Heart left ventricle (tissue), 16 donors: ENCODE data around the gene ARFRP1. TPM values are rescaled to one million over a fixed set of nuclear protein-coding genes. Genes with fewer than 3 reads are reported as not detected.
"Not testable (repeated sequence)": the region's sequence is repeated elsewhere in the genome, so short reads cannot be mapped to it uniquely, and the experiment has no call there.

Experiments
- ATAC-seq, 4 donors: fragments of 200-7000 bp; cut with Tn5 transposase; one replicate each; pipeline ENCODE4 v1.9.1; 2020 to 2022; ENCODE audit warnings: moderate library complexity in 4 of 4, mild to moderate bottlenecking in 3 of 4, moderate number of reproducible peaks in 1 of 4
- DNase-seq, 5 donors: peaks; one replicate each; pipeline ENCODE4 v3.0.0-alpha.2; 2020
- H3K27ac ChIP-seq, 12 donors: fragments of 200-600 bp; sonication (generic) in 4 of 12; one replicate each; pipeline versions ENCODE4 v1.5.0 to v1.8.0; 2016 to 2022; ENCODE audit warnings: mild to moderate bottlenecking in 2 of 12
- H3K27me3 ChIP-seq, 9 donors: fragments of 200-600 bp; sonication (generic) in 2 of 9; one replicate each; pipeline versions ENCODE4 v1.5.1 to v1.8.0; 2016 to 2022; ENCODE audit warnings: mild to moderate bottlenecking in 3 of 9
- H3K36me3 ChIP-seq, 9 donors: fragments of 200-600 bp; sonication (generic) in 2 of 9; one replicate each; pipeline versions ENCODE4 v1.5.0 to v1.8.0; 2018 to 2022; ENCODE audit warnings: mild to moderate bottlenecking in 2 of 9
- H3K4me1 ChIP-seq, 12 donors: fragments of 200-600 bp; sonication (generic) in 4 of 12; one replicate each; pipeline versions ENCODE4 v1.5.0 to v1.8.0; 2016 to 2022; ENCODE audit warnings: mild to moderate bottlenecking in 3 of 12
- H3K4me3 ChIP-seq, 12 donors: fragments of 200-600 bp; sonication (generic) in 4 of 12; one replicate each; pipeline versions ENCODE4 v1.5.0 to v1.8.0; 2017 to 2022; ENCODE audit warnings: mild to moderate bottlenecking in 9 of 12, moderate library complexity in 4 of 12
- H3K9me3 ChIP-seq, 12 donors: fragments of 200-600 bp; sonication (generic) in 4 of 12; one replicate each; pipeline versions ENCODE4 v1.5.0 to v1.8.0; 2016 to 2022; ENCODE audit warnings: mild to moderate bottlenecking in 1 of 12
- POLR2A ChIP-seq, 2 donors: fragments of 450-650 bp; IDR thresholded peaks; one replicate each; pipeline ENCODE4 v1.6.1; 2017; ENCODE audit warnings: antibody characterized with exemption in 2 of 2, mild to moderate bottlenecking in 2 of 2, moderate library complexity in 2 of 2
- WGBS, 4 donors: extraction: QIAGEN DNeasy Blood & Tissue Kit in 2 of 4; methylation state at CpG; one replicate each; pipeline versions ENCODE4 v1.1.5 to v1.1.7; 2013 to 2018; 5-methylcytosine and 5-hydroxymethylcytosine counted together
- intact Hi-C, 10 donors: fragments of 100-400 bp; cut with DNase I; formaldehyde crosslinking; loops; one replicate each; pipeline versions ENCODE4 v1.11.1 to v1.14.2; 2022
- polyA plus RNA-seq, 2 donors: library from polyadenylated mRNA; stranded (reverse); fragments of 200-250 nt; gene quantifications; one replicate each; pipeline ENCODE4 v1.2.3, GENCODE V29; 2013
- total RNA-seq, 9 donors: library from RNA; depleted of rRNA in 2 of 9; stranded (reverse); fragments of >200 nt in 2 of 9; fragmentation: NEBNext Ultra II Directional in 3 of 9; extraction: Animal tissue kit (Norgen Biotek cat#: 25700) in 3 of 9; gene quantifications; one replicate each; pipeline versions ENCODE4 v1.1.0 to v1.2.4, GENCODE V29; 2016 to 2023
- TF ChIP-seq, protein P1 (sequence below), 12 donors: fragments of 200-600 bp; sonication (generic) in 4 of 12; IDR thresholded peaks; one replicate each; pipeline versions ENCODE4 v1.5.0 to v1.8.0; 2018 to 2022; ENCODE audit warnings: antibody characterized with exemption in 12 of 12, mild to moderate bottlenecking in 5 of 12
- donor health status: ischemic (EF 13 %, LVEDD 7.1; RV severe dilation, severe dysfunction).
- donor health status: healthy with polysubstance abuse.
- donor health status: DM: no; HTN: yes; CAD: no.
- donor health status: DM: no; HTN: no; CAD: no.
- donor health status: ischemic (EF 25% LVEDD 6.9; RV normal size, moderate dysfunction).
- donor health status: ischemic (EF 25% LVEDD 5.7; RV mildly dilated, moderate dysfunction).
- donor health status: healthy.
- donor health status: DM: yes; HTN: yes; CAD: no.
- donor health status: ischemic (EF 35%, LVEDD 5.7; RV mildly dilated, moderate dysfunction).
- donor health status: nonischemic (EF 11% LVEDD 7.7; RV severe dilation, severe dysfunction).
- donor health status: DM: yes; HTN: yes; CAD: no.
- donor health status: PGD.
- donor health status: ischemic (EF 29% LVEDD 5.4; RV normal size, mild dysfunction).
- donor health status: nonischemic (EF 23%, LVEDD 6.1; RV moderate dilation, normal function).

Gene ARFRP1
- total and polyA plus RNA-seq, 11 donors = 27.3 to 47.8 (median 35.9) TPM

DNA sequence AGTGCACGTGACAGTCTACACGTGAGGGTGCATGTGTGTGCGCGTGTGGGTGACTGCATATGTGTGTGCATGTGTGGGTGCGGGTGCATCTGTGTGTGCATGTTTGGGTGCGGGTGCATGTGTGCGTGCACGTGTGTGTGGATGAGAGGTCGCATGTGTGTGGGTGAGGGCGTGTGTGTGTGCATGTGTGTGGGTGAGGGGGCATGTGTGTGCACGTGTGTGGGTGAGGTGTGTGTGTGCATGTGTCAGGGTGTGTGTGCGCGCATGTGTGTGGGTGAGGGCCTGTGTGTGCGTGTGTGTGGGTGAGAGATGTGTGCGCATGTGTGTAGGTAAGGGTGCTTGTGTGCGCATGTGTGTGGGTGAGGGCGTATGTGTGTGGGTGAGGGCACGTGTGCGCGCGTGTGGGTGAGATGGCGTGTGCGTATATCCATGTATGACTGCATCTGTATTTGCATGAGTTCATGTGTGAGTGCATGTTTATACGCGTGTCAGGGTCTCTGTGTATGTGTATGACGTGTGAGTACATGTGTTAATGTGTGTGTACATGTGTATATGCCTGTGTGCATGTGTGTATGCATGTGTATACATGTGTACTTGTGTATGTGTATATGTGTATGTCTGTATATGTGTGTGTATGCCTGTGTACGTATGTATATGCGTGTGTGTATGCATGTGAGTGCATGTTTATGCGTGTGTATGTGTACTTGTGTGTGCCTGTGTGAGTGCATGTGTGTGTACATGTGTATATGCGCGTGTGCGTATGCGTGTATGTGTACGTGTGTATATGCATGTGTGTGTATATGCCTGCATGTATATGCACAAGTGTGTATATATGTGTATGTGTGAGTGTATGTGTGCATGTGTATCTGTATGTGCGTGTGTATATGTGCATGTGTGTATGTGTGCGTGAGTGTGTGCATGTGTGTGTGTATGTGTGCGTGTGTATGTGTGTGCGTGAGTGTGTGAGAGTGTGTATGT, 24.6 kb upstream of the ARFRP1 start:
- Histone ChIP-seq H3K27me3 (no peaks in the 10 kb centered on the region), H3K9me3 (no peaks in the 10 kb centered on the region), H3K27ac (no peak overlapping the region), H3K4me3 (no peak overlapping the region), H3K4me1 (peaks cover 0 to 27% (median 1%) of the 10 kb centered on the region in 12 donors), H3K36me3 (peaks cover 0 to 34% (median 30%) of the 10 kb centered on the region in 9 donors)
- ATAC-seq (no peak), DNase-seq (no peak)
- WGBS, 4 donors = 86 to 91% (median 88%) methylated on average over 38 of the region's 38 CpGs
- no peak for TF ChIP-seq POLR2A (IDR thresholded peaks at IDR 0.05)
- TF ChIP-seq, protein P1, sequence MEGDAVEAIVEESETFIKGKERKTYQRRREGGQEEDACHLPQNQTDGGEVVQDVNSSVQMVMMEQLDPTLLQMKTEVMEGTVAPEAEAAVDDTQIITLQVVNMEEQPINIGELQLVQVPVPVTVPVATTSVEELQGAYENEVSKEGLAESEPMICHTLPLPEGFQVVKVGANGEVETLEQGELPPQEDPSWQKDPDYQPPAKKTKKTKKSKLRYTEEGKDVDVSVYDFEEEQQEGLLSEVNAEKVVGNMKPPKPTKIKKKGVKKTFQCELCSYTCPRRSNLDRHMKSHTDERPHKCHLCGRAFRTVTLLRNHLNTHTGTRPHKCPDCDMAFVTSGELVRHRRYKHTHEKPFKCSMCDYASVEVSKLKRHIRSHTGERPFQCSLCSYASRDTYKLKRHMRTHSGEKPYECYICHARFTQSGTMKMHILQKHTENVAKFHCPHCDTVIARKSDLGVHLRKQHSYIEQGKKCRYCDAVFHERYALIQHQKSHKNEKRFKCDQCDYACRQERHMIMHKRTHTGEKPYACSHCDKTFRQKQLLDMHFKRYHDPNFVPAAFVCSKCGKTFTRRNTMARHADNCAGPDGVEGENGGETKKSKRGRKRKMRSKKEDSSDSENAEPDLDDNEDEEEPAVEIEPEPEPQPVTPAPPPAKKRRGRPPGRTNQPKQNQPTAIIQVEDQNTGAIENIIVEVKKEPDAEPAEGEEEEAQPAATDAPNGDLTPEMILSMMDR (IDR thresholded peaks at IDR 0.05) = no peak
- intact Hi-C loops = loop anchor here in 1 of 10 donors (10.0 kb wide), 1 partner anchor 58 kb away; no protein-coding TSS in a partner anchor

DNA sequence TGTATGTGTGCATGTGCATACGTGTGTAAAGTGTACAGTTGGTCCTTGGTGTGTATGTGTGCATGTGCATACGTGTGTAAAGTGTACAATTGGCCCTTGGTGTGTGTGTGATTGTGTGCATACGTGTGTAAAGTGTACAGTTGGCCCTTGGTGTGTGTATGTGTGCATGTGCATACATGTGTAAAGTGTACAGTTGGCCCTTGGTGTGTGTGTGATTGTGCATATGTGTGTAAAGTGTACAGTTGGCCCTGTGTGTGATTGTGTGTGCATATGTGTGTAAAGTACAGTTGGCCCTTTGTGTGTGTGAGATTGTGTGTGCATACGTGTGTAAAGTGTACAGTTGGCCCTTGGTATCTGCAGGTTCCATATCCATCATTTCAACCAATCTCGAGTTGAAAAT, 23.6 kb upstream of the ARFRP1 start:
- WGBS, 4 donors = 76 to 91% (median 87%) methylated on average over 5 of the region's 5 CpGs
- Histone ChIP-seq H3K4me1 (peaks cover 0 to 24% (median 0%) of the 10 kb centered on the region in 12 donors), H3K27ac (no peak overlapping the region), H3K27me3 (no peaks in the 10 kb centered on the region), H3K9me3 (no peaks in the 10 kb centered on the region), H3K4me3 (no peak overlapping the region), H3K36me3 (peaks cover 0 to 35% (median 31%) of the 10 kb centered on the region in 9 donors)
- TF ChIP-seq, protein P1 (IDR thresholded peaks at IDR 0.05) = no peak
- TF ChIP-seq POLR2A (IDR thresholded peaks at IDR 0.05) = no peak
- no peak for DNase-seq
- ATAC-seq = no peak
- intact Hi-C loops = loop anchor here in 1 of 10 donors (10.0 kb wide), 1 partner anchor 57 kb away; no protein-coding TSS in a partner anchor

DNA sequence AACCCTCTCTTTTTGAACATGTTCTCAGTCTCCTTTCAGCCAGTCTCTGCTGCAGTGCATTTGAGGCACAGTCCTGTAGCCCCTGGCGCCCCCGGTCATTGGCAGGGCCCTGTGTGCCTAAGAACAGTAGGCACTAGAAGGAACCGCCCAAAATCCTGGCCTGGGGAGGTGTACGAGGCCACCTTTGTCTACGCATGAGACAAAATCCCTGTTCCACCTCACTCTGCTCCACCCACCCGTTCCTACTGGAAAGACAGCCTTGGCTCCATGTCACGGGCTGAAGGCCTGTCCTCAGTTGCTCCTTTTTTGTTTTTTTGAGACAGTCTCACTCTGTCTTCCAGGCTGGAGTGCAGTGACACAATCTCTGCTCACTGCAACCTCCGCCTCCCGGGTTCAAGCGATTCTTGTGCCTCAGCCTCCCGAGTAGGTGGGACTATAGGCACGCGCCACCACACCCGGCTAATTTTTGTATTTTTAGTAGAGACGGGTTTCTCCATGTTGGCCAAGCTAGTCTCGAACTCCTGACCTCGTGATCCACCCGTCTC, 22.5 kb upstream of the ARFRP1 start:
- peaks cover 0 to 32% (median 22%) of the 10 kb centered on the region in 9 donors for H3K36me3 ChIP-seq
- WGBS, 4 donors = 93 to 96% (median 95%) methylated on average over 18 of the region's 18 CpGs

DNA sequence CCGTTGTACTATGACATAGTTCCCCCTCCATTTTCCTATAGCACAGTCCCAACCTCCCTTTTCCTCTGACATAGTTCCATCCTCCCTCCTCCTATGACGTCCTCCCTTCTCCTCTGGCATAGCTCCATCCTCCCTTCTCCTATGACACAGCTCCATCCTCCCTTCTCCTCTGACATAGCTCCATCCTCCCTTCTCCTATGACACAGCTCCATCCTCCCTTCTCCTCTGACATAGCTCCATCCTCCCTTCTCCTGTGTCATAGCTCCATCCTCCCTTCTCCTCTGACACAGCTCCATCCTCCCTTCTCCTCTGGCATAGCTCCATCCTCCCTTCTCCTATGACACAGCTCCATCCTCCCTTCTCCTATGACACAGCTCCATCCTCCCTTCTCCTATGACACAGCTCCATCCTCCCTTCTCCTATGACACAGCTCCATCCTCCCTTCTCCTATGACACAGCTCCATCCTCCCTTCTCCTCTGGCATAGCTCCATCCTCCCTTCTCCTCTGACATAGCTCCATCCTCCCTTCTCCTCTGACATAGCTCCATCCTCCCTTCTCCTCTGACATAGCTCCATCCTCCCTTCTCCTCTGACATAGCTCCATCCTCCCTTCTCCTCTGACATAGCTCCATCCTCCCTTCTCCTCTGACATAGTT, 15.3 kb upstream of the ARFRP1 start:
- ATAC-seq, intact Hi-C loops: not testable (repeated sequence)
- 63 to 75% (median 68%) methylated on average over 2 of the region's 2 CpGs for WGBS, 4 donors

More for the DNA sequence above, 22.5 kb upstream of the ARFRP1 start:
- not testable (repeated sequence) for H3K4me3 ChIP-seq, DNase-seq, H3K27me3 ChIP-seq, ATAC-seq
- Histone ChIP-seq H3K4me1 (peaks cover 0 to 24% (median 0%) of the 10 kb centered on the region in 12 donors), H3K27ac (peak overlapping the region in 1 of 12 donors; percentile 73), H3K9me3 (peaks cover 0 to 10% (median 6%) of the 10 kb centered on the region in 12 donors)
- intact Hi-C loops = loop anchor here in 1 of 10 donors (10.0 kb wide), 1 partner anchor 55 kb away; no protein-coding TSS in a partner anchor

More for the DNA sequence above, 15.3 kb upstream of the ARFRP1 start:
- H3K27ac ChIP-seq, DNase-seq, H3K4me3 ChIP-seq, H3K4me1 ChIP-seq, H3K27me3 ChIP-seq: not testable (repeated sequence)
- H3K36me3 ChIP-seq = peaks cover 0 to 57% (median 27%) of the 10 kb centered on the region in 9 donors
- H3K9me3 ChIP-seq = peaks cover 0 to 34% (median 17%) of the 10 kb centered on the region in 12 donors
